Neural cell (in vitro differentiated cells): ENCODE data around the gene YPEL4. TPM values are rescaled to one million over a fixed set of nuclear protein-coding genes. Genes with fewer than 3 reads are reported as not detected.

ENCODE experiments used
- H2AFZ ChIP-seq: fragments of 200-600, 300-800 bp; sonication (generic), shearing (Covaris generic); 2 replicates; pipeline ENCODE4 v1.6.0; 2014; ENCODE audit warnings: low read depth, mild to moderate bottlenecking, antibody characterized with exemption, low read length, moderate library complexity
- H3F3A ChIP-seq: fragments of 200-600 bp; shearing (Covaris generic); 2 replicates; pipeline ENCODE4 v1.6.1; 2016; ENCODE audit warnings: mild to moderate bottlenecking, moderate library complexity, mixed read lengths, antibody characterized with exemption, low read length; ENCODE audit not compliant: insufficient read depth, poor library complexity, severe bottlenecking
- H3K27ac ChIP-seq: fragments of 200-600, 300-800 bp; sonication (generic), shearing (Covaris generic); 2 replicates; pipeline ENCODE4 v1.5.1; 2014; ENCODE audit warnings: mild to moderate bottlenecking, low read length, moderate library complexity
- H3K27me3 ChIP-seq: fragments of 300-800, 200-600 bp; sonication (generic), shearing (Covaris generic); 2 replicates; pipeline ENCODE4 v1.6.0; 2014; ENCODE audit warnings: mild to moderate bottlenecking, low read depth, low read length, moderate library complexity; ENCODE audit not compliant: insufficient read depth
- H3K36me3 ChIP-seq: fragments of 300-800, 200-600 bp; sonication (generic), shearing (Covaris generic); 2 replicates; pipeline ENCODE4 v1.5.1; 2014; ENCODE audit warnings: mild to moderate bottlenecking, antibody characterized with exemption, low read length, moderate library complexity; ENCODE audit not compliant: insufficient read depth
- H3K4me2 ChIP-seq: fragments of 300-800, 200-600 bp; sonication (generic), shearing (Covaris generic); 2 replicates; pipeline ENCODE4 v1.6.0; 2014; ENCODE audit warnings: mild to moderate bottlenecking, low read length
- H3K4me3 ChIP-seq: fragments of 300-800, 200-600 bp; sonication (generic), shearing (Covaris generic); 2 replicates; pipeline ENCODE4 v1.5.1; 2014; ENCODE audit warnings: mild to moderate bottlenecking, low read length, moderate library complexity
- H3K79me2 ChIP-seq: fragments of 200-600 bp; shearing (Covaris generic); replicated peaks from 2 replicates; pipeline ENCODE4 v1.6.0; 2014; ENCODE audit warnings: mild to moderate bottlenecking, low read length, moderate library complexity; ENCODE audit not compliant: insufficient read depth
- H3K9ac ChIP-seq: fragments of 300-800, 200-600 bp; sonication (generic), shearing (Covaris generic); 2 replicates; pipeline ENCODE4 v1.6.1; 2016; ENCODE audit warnings: mild to moderate bottlenecking, low read length, mixed read lengths
- H3K9me2 ChIP-seq: fragments of 200-600 bp; shearing (Covaris generic); 2 replicates; pipeline ENCODE4 v1.6.1; 2016; ENCODE audit warnings: mild to moderate bottlenecking, low read length, mixed read lengths; ENCODE audit not compliant: insufficient read depth
- H3K9me3 ChIP-seq: fragments of 200-600, 300-800 bp; sonication (generic), shearing (Covaris generic); 2 replicates; pipeline ENCODE4 v1.6.1; 2016; ENCODE audit warnings: mild to moderate bottlenecking, mixed run types, low read length, moderate library complexity, mixed read lengths
- H4K20me1 ChIP-seq: fragments of 200-600 bp; shearing (Covaris generic); 2 replicates; pipeline ENCODE4 v1.6.1; 2016; ENCODE audit warnings: mild to moderate bottlenecking, mixed run types; ENCODE audit not compliant: insufficient read depth
- CTCF ChIP-seq: fragments of 450-650 bp; IDR thresholded peaks from 2 replicates; pipeline ENCODE4 v1.5.1; 2014; ENCODE audit warnings: antibody characterized with exemption, mild to moderate bottlenecking, moderate library complexity; ENCODE audit not compliant: poor library complexity, severe bottlenecking
- EP300 ChIP-seq: fragments of 450-650 bp; conservative IDR thresholded peaks from 2 replicates; pipeline ENCODE4 v1.6.1; 2014; ENCODE audit warnings: antibody characterized with exemption, mild to moderate bottlenecking, moderate library complexity; ENCODE audit not compliant: poor library complexity, severe bottlenecking
- EZH2 ChIP-seq: fragments of 200-600, 300-800 bp; shearing (Covaris generic), sonication (generic); IDR thresholded peaks from 2 replicates; pipeline ENCODE4 v1.6.1; 2014; ENCODE audit warnings: antibody characterized with exemption, low read length, borderline replicate concordance, mild to moderate bottlenecking; ENCODE audit not compliant: insufficient read depth, poor library complexity, severe bottlenecking
- MXI1 ChIP-seq: fragments of 450-650 bp; conservative IDR thresholded peaks from 2 replicates; pipeline ENCODE4 v1.6.1; 2014; ENCODE audit warnings: antibody characterized with exemption, mild to moderate bottlenecking; ENCODE audit not compliant: poor library complexity, severe bottlenecking
- POLR2AphosphoS5 ChIP-seq: IDR thresholded peaks from 2 replicates; pipeline ENCODE4 v1.6.1; 2012
- RAD21 ChIP-seq: fragments of 450-650 bp; conservative IDR thresholded peaks from 2 replicates; pipeline ENCODE4 v1.6.1; 2014; ENCODE audit warnings: antibody characterized with exemption, mild to moderate bottlenecking, moderate library complexity
- REST ChIP-seq: IDR thresholded peaks from 2 replicates; pipeline ENCODE4 v1.6.1; 2012; ENCODE audit warnings: borderline replicate concordance
- SMC3 ChIP-seq: fragments of 450-650 bp; conservative IDR thresholded peaks from 2 replicates; pipeline ENCODE4 v1.6.1; 2014; ENCODE audit warnings: antibody characterized with exemption, mild to moderate bottlenecking, moderate library complexity; ENCODE audit not compliant: poor library complexity
- TAF1 ChIP-seq: IDR thresholded peaks from 2 replicates; pipeline ENCODE4 v1.6.1; 2012; ENCODE audit warnings: low read depth
- polyA plus RNA-seq: library from polyadenylated mRNA; depleted of rRNA; stranded (reverse); fragments of >200 nt; gene quantifications from 2 replicates; pipeline ENCODE4 v1.2.3, GENCODE V29; 2014

The YPEL4 gene
- polyA plus RNA-seq, 1 donor from 2014 or later = 18.4 TPM

GRCh38 chr11:57634311-57634710 lies 15.4 kb downstream of the YPEL4 start:
- H4K20me1 ChIP-seq = no peaks in the 10 kb centered on the region
- no peak overlapping the region for H3K4me3 ChIP-seq
- no peaks in the 10 kb centered on the region for H3K9me3 ChIP-seq
- H3K9ac ChIP-seq = no peak overlapping the region
- no peaks in the 10 kb centered on the region for H3F3A ChIP-seq
- H3K4me2 ChIP-seq = no peak overlapping the region
- H3K27ac ChIP-seq = no peak overlapping the region
- no peaks in the 10 kb centered on the region for H3K36me3 ChIP-seq
- peaks cover 11% of the 10 kb centered on the region for H3K79me2 ChIP-seq
- H3K9me2 ChIP-seq = no peaks in the 10 kb centered on the region
- no peaks in the 10 kb centered on the region for H3K27me3 ChIP-seq
- TF ChIP-seq MXI1 = no peak
- no peak for TF ChIP-seq CTCF
- no peak overlapping the region for H2AFZ ChIP-seq

- Histone ChIP-seq H3K4me3 (no peak overlapping the region), H3K27ac (no peak overlapping the region), H3K9me3 (no peaks in the 10 kb centered on the region), H3K9ac (no peak overlapping the region), H3K36me3 (no peaks in the 10 kb centered on the region), H3K4me2 (no peak overlapping the region), H4K20me1 (no peaks in the 10 kb centered on the region), H3K27me3 (no peaks in the 10 kb centered on the region), H2AFZ (no peak overlapping the region), H3K79me2 (peaks cover 3% of the 10 kb centered on the region), H3F3A (no peaks in the 10 kb centered on the region), H3K9me2 (no peaks in the 10 kb centered on the region)
- no peak for TF ChIP-seq SMC3
- no peak for TF ChIP-seq EZH2
- no peak for TF ChIP-seq TAF1
- TF ChIP-seq MXI1 = no peak
- TF ChIP-seq POLR2AphosphoS5 = no peak
- no peak for TF ChIP-seq EP300
- TF ChIP-seq RAD21 = no peak
Measured at GRCh38 chr11:57633394-57634070, 16.2 kb downstream of the YPEL4 start.

- H3K27me3 ChIP-seq = no peaks in the 10 kb centered on the region
Measured at GRCh38 chr11:57632116-57632515, 17.6 kb downstream of the YPEL4 start.

More at GRCh38 chr11:57632116-57632515, 17.6 kb downstream of the YPEL4 start:
- no peak overlapping the region for H2AFZ ChIP-seq
- no peaks in the 10 kb centered on the region for H4K20me1 ChIP-seq
- no peaks in the 10 kb centered on the region for H3K9me3 ChIP-seq
- no peak overlapping the region for H3K4me2 ChIP-seq
- H3K79me2 ChIP-seq = no peaks in the 10 kb centered on the region
- H3F3A ChIP-seq = no peaks in the 10 kb centered on the region
- no peak overlapping the region for H3K9ac ChIP-seq
- H3K4me3 ChIP-seq = no peak overlapping the region
- no peak for TF ChIP-seq POLR2AphosphoS5
- no peak for TF ChIP-seq EP300
- no peak for TF ChIP-seq EZH2
- no peak for TF ChIP-seq TAF1
- TF ChIP-seq SMC3 = no peak
- TF ChIP-seq CTCF = no peak
- no peak for TF ChIP-seq MXI1
- no peak for TF ChIP-seq REST
- TF ChIP-seq RAD21 = no peak
- no peaks in the 10 kb centered on the region for H3K36me3 ChIP-seq
- no peaks in the 10 kb centered on the region for H3K9me2 ChIP-seq
- no peak overlapping the region for H3K27ac ChIP-seq
